Measurements from ENCODE around the gene PRSS56.
"Not testable (repeated sequence)": the region's sequence is repeated elsewhere in the genome, so short reads cannot be mapped to it uniquely, and the experiment has no call there.

The PRSS56 gene

GRCh38 chr2:232567721-232568120 is 47.5 kb downstream of the PRSS56 start:
- ChIA-PET POLR2A (interaction anchor here (0.5 kb wide), 2 partner anchors 8 to 88 kb away, joined by 5 to 7 read pairs; no protein-coding TSS in a partner anchor), CTCF (interaction anchor here (1.0 to 2.0 kb wide), 3 partner anchors 10 to 27 kb away, joined by 3 to 5 read pairs (median 4); no protein-coding TSS in a partner anchor)
- TF ChIP-seq CTCF (IDR thresholded peaks at IDR 0.05; ENCODE audit: control extremely low read depth, extremely low read depth, low read depth, missing control alignments), result no peak
- no peak for DNase-seq (ENCODE audit: extremely low spot score)

DNA sequence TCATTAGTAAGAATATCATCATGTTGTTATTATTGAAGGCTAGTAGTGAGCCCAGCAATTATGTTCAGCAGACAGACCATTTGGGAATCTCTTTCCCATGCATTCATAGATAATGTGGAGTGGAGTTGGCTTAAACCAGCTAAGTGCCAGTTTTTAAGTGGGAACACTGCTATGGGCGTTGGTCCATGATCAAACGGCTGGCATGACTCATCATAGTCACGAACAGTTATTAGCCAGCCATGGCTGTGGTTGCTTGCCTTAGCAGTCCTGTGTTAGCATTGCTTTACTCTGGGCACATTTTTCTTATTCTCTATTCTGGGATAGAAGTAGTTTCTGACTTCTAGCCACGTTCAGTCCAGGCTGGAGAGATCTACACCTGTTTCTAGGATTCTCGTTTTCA is 48.0 kb downstream of the PRSS56 start:
- CTCF ChIA-PET, result interaction anchor here (1.0 to 2.0 kb wide), 3 partner anchors 9 to 27 kb away, joined by 3 to 5 read pairs (median 4); no protein-coding TSS in a partner anchor
- TF ChIP-seq CTCF (IDR thresholded peaks at IDR 0.05; ENCODE audit: control extremely low read depth, extremely low read depth, low read depth, missing control alignments), result no peak
- no peak for DNase-seq (ENCODE audit: extremely low spot score)
- POLR2A ChIA-PET, result no interaction called here

GRCh38 chr2:232569541-232569940 is 49.4 kb downstream of the PRSS56 start:
- ChIA-PET POLR2A (no interaction called here), CTCF (interaction anchor here (1.0 to 1.2 kb wide), 2 partner anchors 10 to 17 kb away, joined by 3 to 4 read pairs; no protein-coding TSS in a partner anchor)
- no peak for DNase-seq (ENCODE audit: extremely low spot score)
- TF ChIP-seq CTCF (IDR thresholded peaks at IDR 0.05; ENCODE audit: control extremely low read depth, extremely low read depth, low read depth, missing control alignments), result no peak

DNA sequence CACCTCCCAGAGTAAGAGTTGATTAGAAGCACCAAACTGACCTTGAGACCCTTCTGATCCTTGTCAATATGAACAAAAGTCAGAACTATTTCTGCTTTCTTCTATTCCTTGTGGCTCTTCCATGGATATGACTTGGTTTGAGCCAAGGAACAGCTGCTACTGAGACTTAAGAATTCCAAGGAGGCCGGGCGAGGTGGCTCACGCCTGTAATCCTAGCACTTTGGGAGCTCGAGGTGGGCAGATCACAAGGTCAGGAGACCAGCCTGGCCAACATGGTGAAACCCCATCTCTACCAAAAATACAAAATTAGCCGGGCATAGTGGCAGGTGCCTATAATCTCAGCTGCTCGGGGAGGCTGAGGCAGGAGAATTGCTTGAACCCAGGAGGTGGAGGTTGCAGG is 50.3 kb downstream of the PRSS56 start:
- DNase-seq (ENCODE audit: extremely low spot score); POLR2A ChIA-PET; CTCF ChIA-PET: not testable (repeated sequence)

- no peak for TF ChIP-seq CTCF (IDR thresholded peaks at IDR 0.05; ENCODE audit: control extremely low read depth, extremely low read depth, low read depth, missing control alignments)
- no peak for DNase-seq (ENCODE audit: extremely low spot score)
- ChIA-PET CTCF (no interaction called here), POLR2A (no interaction called here)
These were observed 50.9 kb downstream of the PRSS56 start for GRCh38 chr2:232571026-232571474.

- ChIA-PET CTCF (interaction anchor here (1.1 to 1.5 kb wide), 3 partner anchors 20 to 30 kb away, joined by 3 read pairs; no protein-coding TSS in a partner anchor), POLR2A (no interaction called here)
- no peak for DNase-seq (ENCODE audit: extremely low spot score)
- no peak for TF ChIP-seq CTCF (IDR thresholded peaks at IDR 0.05; ENCODE audit: control extremely low read depth, extremely low read depth, low read depth, missing control alignments)
These were observed 52.9 kb downstream of the PRSS56 start for GRCh38 chr2:232573042-232573441.

GRCh38 chr2:232573771-232574435 is 53.7 kb downstream of the PRSS56 start:
- ChIA-PET CTCF (interaction anchor here (1.1 to 1.5 kb wide), 3 partner anchors 20 to 29 kb away, joined by 3 read pairs; no protein-coding TSS in a partner anchor), POLR2A (no interaction called here)
- no peak for DNase-seq (ENCODE audit: extremely low spot score)
- no peak for TF ChIP-seq CTCF (IDR thresholded peaks at IDR 0.05; ENCODE audit: control extremely low read depth, extremely low read depth, low read depth, missing control alignments)

All from GM10248 (cell line).